Right renal pelvis (tissue), 4 donors: ENCODE results near the gene KRTAP12-4. TPM values are rescaled to one million over a fixed set of nuclear protein-coding genes. Genes with fewer than 3 reads are reported as not detected.
"Not testable (repeated sequence)": the region's sequence is repeated elsewhere in the genome, so short reads cannot be mapped to it uniquely, and the experiment has no call there.

ENCODE experiments used
- DNase-seq, 4 donors: peaks; one replicate each; pipeline ENCODE4 v3.0.0-alpha.2; 2013; ENCODE audit warnings: low read depth in 4 of 4, low spot score in 3 of 4, missing footprints in 1 of 4
- polyA plus RNA-seq, 4 donors: library from polyadenylated mRNA; unstranded; fragments of 120-200 nt; gene quantifications; one replicate each; pipeline ENCODE4 v1.2.1, GENCODE V29; 2013; ENCODE audit not compliant: insufficient read length in 4 of 4

The KRTAP12-4 gene
- polyA plus RNA-seq, 4 donors = not detected

DNA sequence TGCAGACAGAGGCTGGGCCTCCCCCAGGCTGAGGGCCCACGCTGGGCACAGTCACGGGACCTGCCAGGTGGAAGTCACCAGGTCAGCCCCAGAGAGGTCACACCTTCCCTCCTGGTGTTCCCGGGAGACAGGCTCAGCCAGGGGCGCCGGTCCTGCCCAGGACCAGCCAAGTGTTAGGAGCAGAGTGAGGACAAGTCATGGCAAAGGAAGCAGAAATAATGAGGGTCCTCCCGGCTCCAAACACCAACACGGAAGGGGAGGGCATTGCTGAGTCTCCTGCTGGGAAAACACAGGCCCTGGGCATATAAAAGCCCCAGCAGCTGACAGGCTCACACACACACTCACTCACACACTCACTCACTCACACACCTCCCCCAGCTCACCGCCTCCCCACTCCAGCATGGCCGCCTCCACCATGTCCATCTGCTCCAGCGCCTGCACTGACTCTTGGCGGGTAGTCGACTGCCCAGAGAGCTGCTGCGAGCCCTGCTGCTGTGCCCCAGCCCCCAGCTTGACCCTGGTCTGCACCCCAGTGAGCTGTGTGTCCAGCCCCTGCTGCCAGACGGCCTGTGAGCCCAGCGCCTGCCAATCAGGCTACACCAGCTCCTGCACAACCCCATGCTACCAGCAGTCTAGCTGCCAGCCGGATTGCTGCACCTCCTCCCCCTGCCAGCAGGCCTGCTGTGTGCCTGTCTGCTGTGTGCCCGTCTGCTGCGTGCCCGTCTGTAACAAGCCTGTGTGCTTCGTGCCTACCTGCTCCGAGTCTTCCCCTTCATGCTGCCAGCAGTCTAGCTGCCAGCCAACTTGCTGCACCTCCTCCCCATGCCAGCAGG, 17.2 kb downstream of the KRTAP12-4 start, which contains the start of gene KRTAP10-10:
TSS of gene KRTAP10-10 (plus strand) at position 339 of the 833 bp plus-strand sequence. CDS start at position 401, 62 bp downstream.
- no peak for DNase-seq

DNA sequence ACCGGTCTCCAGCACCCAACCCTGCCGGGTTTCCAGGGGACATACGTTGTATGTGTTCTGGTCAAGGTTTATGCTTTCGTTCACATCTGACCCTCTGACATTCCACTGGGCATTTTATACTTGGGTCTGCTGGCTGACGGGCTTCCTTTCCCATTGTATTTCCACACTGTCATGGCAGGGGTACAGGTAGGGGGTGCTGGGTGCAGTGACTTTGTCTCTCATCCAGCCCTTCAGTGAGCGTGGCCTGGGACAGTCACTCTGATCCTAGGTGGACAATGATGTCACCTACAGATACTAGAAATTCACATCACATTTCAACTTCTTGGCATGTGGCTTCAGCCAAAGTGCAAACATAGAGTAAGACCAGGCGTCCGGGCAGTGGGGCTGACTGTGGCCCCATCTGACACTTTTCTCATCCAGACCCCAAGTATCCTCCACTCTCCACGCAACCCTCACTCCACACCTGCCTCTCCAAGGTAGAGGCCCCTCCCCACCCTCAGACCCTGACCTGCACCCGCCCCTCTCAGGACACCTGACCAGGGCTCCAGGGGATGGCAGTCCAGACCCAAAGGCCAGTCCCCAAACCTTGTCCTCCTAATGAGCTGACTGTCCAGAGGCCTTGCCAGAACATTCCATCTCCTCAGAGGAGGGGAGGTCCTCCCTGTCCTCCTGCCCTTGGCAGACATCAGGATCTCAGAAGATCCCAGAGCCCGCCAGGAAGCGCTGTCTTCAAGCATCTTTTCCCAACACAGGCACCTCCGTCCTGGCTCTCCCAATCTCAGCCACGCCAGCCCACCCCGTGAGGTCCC, 18.0 kb downstream of the KRTAP12-4 start:
- no peak for DNase-seq

- no peak for DNase-seq
These were observed 22.4 kb downstream of the KRTAP12-4 start for GRCh38 chr21:44632067-44632466.

- no peak for DNase-seq
These were observed 24.0 kb downstream of the KRTAP12-4 start for GRCh38 chr21:44630440-44630839.

GRCh38 chr21:44628707-44629391, 25.6 kb downstream of the KRTAP12-4 start:
- no peak for DNase-seq

GRCh38 chr21:44627831-44628233, 26.6 kb downstream of the KRTAP12-4 start:
- not testable (repeated sequence) for DNase-seq

- DNase-seq = not testable (repeated sequence)
These were observed 27.2 kb downstream of the KRTAP12-4 start for GRCh38 chr21:44627181-44627822.

GRCh38 chr21:44626673-44627143, 27.8 kb downstream of the KRTAP12-4 start, which contains the start of gene KRTAP10-9:
Gene KRTAP10-9, plus strand, starts transcription at chr21:44627093. Its CDS starts 79 bp downstream, at chr21:44627172.
- DNase-seq = no peak

- no peak for DNase-seq
These were observed 28.2 kb downstream of the KRTAP12-4 start for GRCh38 chr21:44626262-44626661.

GRCh38 chr21:44625756-44626155, 28.7 kb downstream of the KRTAP12-4 start:
- no peak for DNase-seq

DNA sequence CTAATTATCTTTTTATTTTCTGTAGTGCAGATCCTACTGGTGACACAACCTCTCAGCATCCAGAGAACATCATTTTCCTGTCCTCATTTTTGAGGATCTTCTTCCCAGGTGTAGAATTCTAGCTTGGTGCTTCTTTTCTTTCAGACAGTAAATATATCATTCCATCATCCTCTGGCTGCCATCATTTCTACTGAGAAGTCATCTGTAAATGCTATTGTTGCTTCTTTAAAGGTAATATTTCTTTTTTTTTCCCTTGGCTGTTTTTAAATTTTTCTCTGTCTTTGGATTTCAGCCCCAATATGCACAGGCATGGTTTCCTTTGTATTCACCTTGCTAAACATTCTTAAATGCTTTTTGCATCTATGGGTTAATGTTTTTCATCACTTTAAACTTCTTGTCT, 30.9 kb downstream of the KRTAP12-4 start:
- no peak for DNase-seq

DNA sequence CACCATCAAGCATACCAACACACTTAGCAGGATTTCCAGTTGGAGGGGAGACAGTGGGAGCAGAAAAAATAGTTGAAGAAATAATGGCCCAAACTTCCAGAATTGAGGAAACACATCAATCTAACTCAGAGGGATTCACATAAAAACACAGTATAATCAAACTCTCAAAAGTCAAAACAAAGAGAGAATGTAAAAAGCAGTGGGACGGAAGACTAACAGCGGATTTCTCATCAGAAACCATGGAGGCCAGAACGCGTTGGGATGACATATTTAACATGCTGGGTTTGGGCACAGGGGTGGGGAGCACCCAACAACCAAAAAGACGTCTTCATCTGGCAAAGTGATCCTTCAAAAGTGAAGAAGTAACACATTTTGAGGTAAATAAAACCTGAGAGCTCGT, 34.6 kb downstream of the KRTAP12-4 start:
- no peak for DNase-seq

- DNase-seq = no peak
These were observed 35.5 kb downstream of the KRTAP12-4 start for GRCh38 chr21:44618909-44619308.

- DNase-seq = no peak
These were observed 36.0 kb downstream of the KRTAP12-4 start for GRCh38 chr21:44618504-44618903.

DNA sequence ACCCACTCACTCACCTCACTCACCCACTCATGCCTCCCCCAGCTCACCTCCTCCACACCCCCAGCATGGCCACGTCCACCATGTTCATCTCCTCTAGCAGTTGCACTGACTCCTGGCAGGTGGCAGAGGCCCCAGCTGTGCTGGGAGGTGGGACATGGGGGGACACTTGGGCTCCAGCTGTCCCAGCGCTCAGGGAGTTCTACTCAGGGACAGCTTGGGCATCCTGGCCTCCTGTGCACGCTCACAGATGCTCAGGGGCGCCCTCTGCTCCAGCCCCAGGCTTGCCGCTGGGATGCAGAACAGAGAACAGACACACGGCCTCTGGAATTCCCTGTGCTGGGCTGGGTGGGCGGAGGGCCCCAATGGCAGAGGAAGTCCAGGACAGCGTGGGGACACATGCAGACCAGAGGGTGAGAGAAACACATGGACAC, 37.4 kb downstream of the KRTAP12-4 start:
- no peak for DNase-seq

GRCh38 chr21:44616591-44616926, 37.9 kb downstream of the KRTAP12-4 start:
- no peak for DNase-seq

DNA sequence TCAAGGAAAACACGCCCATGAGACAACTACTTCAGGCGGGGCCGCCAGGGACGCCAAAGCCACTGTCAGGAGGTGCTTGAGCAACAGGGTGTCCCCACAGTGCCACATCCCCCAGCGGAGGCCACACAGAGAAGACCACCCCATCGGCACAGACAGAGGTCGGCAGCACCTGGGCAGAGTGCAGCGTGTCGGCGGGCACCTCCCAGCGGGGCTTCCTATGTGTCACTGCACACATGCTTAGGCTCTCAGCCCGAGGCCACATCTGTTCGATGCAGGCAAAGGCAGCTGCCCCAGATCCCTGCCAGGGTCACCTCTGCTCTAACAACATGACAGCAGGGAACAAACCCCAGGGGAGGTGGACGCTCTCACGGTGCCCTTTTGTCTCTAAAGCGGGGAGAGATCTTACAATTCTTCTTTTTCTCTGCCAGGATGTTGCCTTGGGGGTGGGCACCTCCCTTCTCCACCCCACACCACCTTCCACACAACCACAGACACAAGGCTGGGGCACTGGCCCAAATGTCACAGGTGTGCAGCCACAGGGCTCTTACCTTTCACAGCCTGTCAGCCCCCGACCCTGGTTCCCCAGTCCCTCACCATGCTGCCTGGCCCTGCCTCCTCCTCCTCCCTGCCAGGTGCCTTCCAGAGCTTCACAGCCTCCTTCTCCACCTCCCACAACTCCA, 38.4 kb downstream of the KRTAP12-4 start:
- DNase-seq = no peak

DNA sequence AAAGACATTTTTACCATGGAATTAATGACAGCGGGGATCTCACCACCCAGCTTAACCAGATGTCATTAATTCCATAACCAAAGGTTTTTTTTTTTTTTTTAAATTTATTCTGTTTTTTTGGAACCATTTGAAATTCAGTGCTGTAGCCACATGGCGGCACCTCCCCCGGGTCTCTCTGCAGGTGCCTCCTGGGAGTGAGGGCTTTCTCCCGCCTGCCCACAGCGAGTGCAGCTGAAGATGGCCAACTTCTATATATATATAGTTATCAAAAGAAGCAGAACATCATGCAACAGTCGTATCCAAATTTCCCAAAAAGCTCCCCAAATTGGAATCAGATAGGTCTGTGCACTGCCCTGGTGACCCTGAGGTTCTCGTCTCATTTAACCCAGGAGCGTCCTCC, 39.0 kb downstream of the KRTAP12-4 start:
- no peak for DNase-seq

DNA sequence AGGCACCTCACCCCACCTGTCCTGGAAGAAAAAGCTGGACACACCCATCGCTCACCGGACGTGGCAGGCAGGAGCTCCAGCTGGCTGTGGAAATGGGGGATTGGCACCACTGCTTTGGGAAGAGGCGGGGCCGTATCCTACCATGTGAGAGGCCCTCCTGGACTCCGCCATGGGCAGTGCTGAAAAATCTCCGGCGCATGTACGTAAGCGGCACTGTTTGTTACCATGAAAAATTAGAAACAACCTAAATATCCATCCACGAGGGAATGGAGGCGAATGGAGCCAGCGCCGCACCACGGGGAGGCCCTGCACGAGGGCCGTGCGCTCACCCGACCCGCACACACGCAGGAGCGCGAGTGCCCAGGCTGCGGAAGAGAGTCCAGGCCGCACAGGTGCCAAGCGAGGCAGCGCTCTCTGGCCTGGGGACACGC, 39.5 kb downstream of the KRTAP12-4 start:
- no peak for DNase-seq

DNA sequence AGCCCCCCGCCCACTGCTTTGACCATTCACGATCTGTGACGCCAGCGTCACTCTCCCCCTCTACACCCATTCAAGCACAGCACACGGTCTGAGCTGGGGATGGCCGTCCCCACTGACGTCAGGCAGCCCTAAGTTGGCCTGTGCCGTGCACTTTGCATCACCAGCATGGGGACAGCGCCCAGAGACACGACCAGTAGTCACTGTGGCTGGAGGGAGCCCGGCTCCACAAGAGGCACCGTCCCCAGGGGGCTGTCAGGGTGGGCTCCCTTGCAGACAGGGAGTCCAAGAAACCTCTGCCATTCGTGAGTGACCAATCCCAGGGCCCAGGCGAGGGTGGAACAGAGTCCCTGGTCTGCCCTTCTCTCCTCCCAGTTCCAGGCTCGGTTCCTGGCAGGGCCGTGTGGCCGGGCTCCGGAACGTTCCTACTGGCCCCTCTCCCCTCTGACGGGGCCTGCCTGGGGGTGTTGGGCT, 40.3 kb downstream of the KRTAP12-4 start:
- no peak for DNase-seq
